Suprapubic skin (tissue), 3 donors: ENCODE results near the gene IGFBP3.

Source experiments
- EP300 ChIP-seq: sonication (generic); formaldehyde crosslinking; IDR thresholded peaks from one replicate; pipeline ENCODE4 v1.6.1; 2017; ENCODE audit warnings: antibody characterized with exemption
- POLR2A ChIP-seq, 2 donors: fragments of 450-650 bp; IDR thresholded peaks; one replicate each; pipeline ENCODE4 v1.6.1; 2017; ENCODE audit warnings: antibody characterized with exemption in 2 of 2, mild to moderate bottlenecking in 2 of 2, moderate library complexity in 2 of 2
- TF ChIP-seq, protein P1 (sequence below), 2 donors: fragments of 200-600 bp in 1 of 2; fragments of 450-650 bp in 1 of 2; sonication (generic) in 1 of 2; IDR thresholded peaks; one replicate each; pipeline ENCODE4 v1.5.1; 2016 to 2019; ENCODE audit warnings: antibody characterized with exemption in 2 of 2, mild to moderate bottlenecking in 1 of 2, moderate library complexity in 1 of 2

DNA sequence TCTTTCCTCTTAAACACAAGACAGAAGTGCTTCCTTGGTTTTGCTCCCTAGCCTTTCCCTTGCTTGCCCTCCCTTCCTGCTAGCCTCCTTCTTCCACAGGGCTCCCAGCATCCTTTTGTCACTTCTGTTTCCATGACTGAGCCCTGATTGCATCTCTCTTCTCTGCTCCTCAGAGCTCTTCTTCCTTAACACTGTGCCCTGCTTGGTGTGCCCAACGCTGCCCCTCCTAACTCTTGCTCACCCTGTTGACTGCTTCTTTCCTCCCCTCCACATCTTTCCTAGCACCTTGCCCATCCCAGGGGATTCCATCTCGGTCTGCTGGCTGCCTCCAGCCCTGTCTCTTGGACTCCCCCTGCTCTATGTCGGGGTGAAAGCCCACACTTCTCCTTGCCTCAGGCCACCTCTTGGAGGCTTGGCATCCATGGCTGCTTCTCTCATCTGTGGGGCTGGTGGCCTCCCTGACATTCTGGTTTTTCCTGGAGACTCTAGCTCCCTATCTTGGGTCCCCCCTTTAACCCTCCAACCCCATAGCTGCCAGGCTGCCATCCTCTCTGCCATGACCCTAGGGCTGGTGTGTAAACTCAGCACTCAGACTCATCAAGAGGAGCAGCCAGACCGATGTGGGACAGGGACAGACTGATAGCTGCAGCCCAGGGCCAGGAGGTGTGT lies 26.9 kb downstream of the IGFBP3 start:
- TF ChIP-seq EP300 (no peak), POLR2A (IDR thresholded peaks at IDR 0.05) (no peak)
- TF ChIP-seq, protein P1, sequence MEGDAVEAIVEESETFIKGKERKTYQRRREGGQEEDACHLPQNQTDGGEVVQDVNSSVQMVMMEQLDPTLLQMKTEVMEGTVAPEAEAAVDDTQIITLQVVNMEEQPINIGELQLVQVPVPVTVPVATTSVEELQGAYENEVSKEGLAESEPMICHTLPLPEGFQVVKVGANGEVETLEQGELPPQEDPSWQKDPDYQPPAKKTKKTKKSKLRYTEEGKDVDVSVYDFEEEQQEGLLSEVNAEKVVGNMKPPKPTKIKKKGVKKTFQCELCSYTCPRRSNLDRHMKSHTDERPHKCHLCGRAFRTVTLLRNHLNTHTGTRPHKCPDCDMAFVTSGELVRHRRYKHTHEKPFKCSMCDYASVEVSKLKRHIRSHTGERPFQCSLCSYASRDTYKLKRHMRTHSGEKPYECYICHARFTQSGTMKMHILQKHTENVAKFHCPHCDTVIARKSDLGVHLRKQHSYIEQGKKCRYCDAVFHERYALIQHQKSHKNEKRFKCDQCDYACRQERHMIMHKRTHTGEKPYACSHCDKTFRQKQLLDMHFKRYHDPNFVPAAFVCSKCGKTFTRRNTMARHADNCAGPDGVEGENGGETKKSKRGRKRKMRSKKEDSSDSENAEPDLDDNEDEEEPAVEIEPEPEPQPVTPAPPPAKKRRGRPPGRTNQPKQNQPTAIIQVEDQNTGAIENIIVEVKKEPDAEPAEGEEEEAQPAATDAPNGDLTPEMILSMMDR (IDR thresholded peaks at IDR 0.05), result no peak
